HepG2 (cell line): ENCODE results near the gene SHISA7. TPM values are rescaled to one million over a fixed set of nuclear protein-coding genes. Genes with fewer than 3 reads are reported as not detected.

ENCODE experiments used
- ARNT2 ChIP-seq: sonication (generic); formaldehyde crosslinking; IDR thresholded peaks from 2 replicates; pipeline ENCODE4 v1.8.0; 2022; ENCODE audit warnings: mild to moderate bottlenecking, low read depth, missing genetic modification reagents, moderate library complexity
- CHCHD3 ChIP-seq: sonication (generic); formaldehyde crosslinking; IDR thresholded peaks from 2 replicates; pipeline ENCODE4 v1.8.0; 2022; ENCODE audit warnings: mild to moderate bottlenecking, missing genetic modification reagents, moderate library complexity
- KMT2A ChIP-seq: sonication (generic); formaldehyde crosslinking; IDR thresholded peaks from 2 replicates; pipeline ENCODE4 v1.4.0; 2020; ENCODE audit warnings: missing genetic modification reagents
- POLR2AphosphoS5 ChIP-seq: IDR thresholded peaks from 2 replicates; pipeline ENCODE4 v1.6.1; 2012; ENCODE audit warnings: low read depth, low read length
- REST ChIP-seq, 2 experiments: IDR thresholded peaks; 2 replicates each; pipeline ENCODE4 v1.6.1; 2011 to 2012; ENCODE audit warnings: low read length in 2 of 2, borderline replicate concordance in 1 of 2, low read depth in 1 of 2, mild to moderate bottlenecking in 1 of 2, moderate library complexity in 1 of 2
- U2AF1 ChIP-seq: fragments of 200-400 bp; formaldehyde crosslinking; optimal IDR thresholded peaks from 2 replicates; pipeline ENCODE3; 2017; ENCODE audit warnings: mild to moderate bottlenecking, low read depth, low read length
- ZFP1 ChIP-seq: IDR thresholded peaks from 2 replicates; pipeline ENCODE4 v1.6.1; 2016
- ZFY ChIP-seq: sonication (generic); formaldehyde crosslinking; IDR thresholded peaks from 2 replicates; pipeline ENCODE4 v1.4.0; 2020; ENCODE audit warnings: missing genetic modification reagents
- ZNF546 ChIP-seq: sonication (generic); formaldehyde crosslinking; conservative IDR thresholded peaks from 2 replicates; pipeline ENCODE4 v1.8.1; 2023; ENCODE audit warnings: mild to moderate bottlenecking, missing genetic modification reagents
- ZNF773 ChIP-seq: sonication (generic); formaldehyde crosslinking; IDR thresholded peaks from 2 replicates; pipeline ENCODE4 v1.4.0; 2020; ENCODE audit warnings: missing genetic modification reagents, borderline replicate concordance
- ZNF792 ChIP-seq: IDR thresholded peaks from 2 replicates; pipeline ENCODE4 v1.6.1; 2016
- polyA plus RNA-seq, 8 experiments: library from polyadenylated mRNA; depleted of rRNA in 3 of 8; stranded (reverse) in 7 of 8; unstranded in 1 of 8; fragments of >200 nt; fragmentation: Illumina TruSeq in 4 of 8; extraction: Trizol in 4 of 8; gene quantifications; 2 replicates each; pipeline versions ENCODE4 v1.2.1 to v1.2.3, GENCODE V29; 2011 to 2016; ENCODE audit warnings: low read depth in 4 of 8, missing spikeins in 1 of 8, mixed read lengths in 1 of 8; ENCODE audit not compliant: insufficient read depth in 1 of 8
- total RNA-seq, 5 experiments: library from RNA; depleted of rRNA; stranded (reverse); fragments of >200 nt; fragmentation: Illumina TruSeq; extraction: Trizol; gene quantifications; 2 replicates each; pipeline ENCODE4 v1.2.3, GENCODE V29; 2016; ENCODE audit warnings: low read depth in 1 of 5

Gene SHISA7
- total and polyA plus RNA-seq, 2 of the 13 experiments (the other 11 are each of a cell fraction or from before 2014, with no cell fraction given), result not detected

GRCh38 chr19:55407550-55407799 lies 35.6 kb downstream of the SHISA7 start, which contains the start of gene UBE2S (continued):
- TF ChIP-seq KMT2A (CRISPR knock-in tag) (0 out of 2 replicates have a peak, but pooled peaks have one; percentile 24), U2AF1 (peak; percentile 47), ZFP1 (CRISPR knock-in tag) (0 out of 2 replicates have a peak, but pooled peaks have one; percentile 38), CHCHD3 (CRISPR knock-in tag) (0 out of 2 replicates have a peak, but pooled peaks have one; percentile 60), ARNT2 (CRISPR knock-in tag) (peak; percentile 95), ZNF546 (peak; percentile 73; the same call in 1 of the 2 replicates), ZNF773 (CRISPR knock-in tag) (peak; percentile 57; the same call in 1 of the 2 replicates), ZNF792 (CRISPR knock-in tag) (peak; percentile 83; the same call in 1 of the 2 replicates), REST (IDR thresholded peaks at IDR 0.05; ENCODE audit: borderline replicate concordance in 1 of 2, low read depth in 1 of 2, low read length in 2 of 2) (peak in 1 of 2 experiments; percentile 14; a peak in 1 of 4 replicates), ZFY (CRISPR knock-in tag) (peak; percentile 68), POLR2AphosphoS5 (peak; percentile 73; the same call in 1 of the 2 replicates)
- TF ChIP-seq, all 625 proteins: peak for 34; not testable (repeated sequence) for 591
